ENCODE results near the gene EGFL7.
"Not testable (repeated sequence)": the region's sequence is repeated elsewhere in the genome, so short reads cannot be mapped to it uniquely, and the experiment has no call there.

Gene EGFL7

GRCh38 chr9:136631038-136632000 is 31.4 kb upstream of the EGFL7 start:
- H3K9me3 ChIP-seq (ENCODE audit: control insufficient read depth, low read length), result no peaks in the 10 kb centered on the region
- DNase-seq, result peak; percentile 65 to 70 (median 69)

GRCh38 chr9:136632072-136632471 is 30.6 kb upstream of the EGFL7 start:
- H3K27me3 ChIP-seq (replicated peaks; ENCODE audit: control insufficient read depth, insufficient read depth, low read length, poor library complexity, severe bottlenecking); H3K27ac ChIP-seq (ENCODE audit: insufficient read depth, low read length, poor library complexity, severe bottlenecking); H3K4me3 ChIP-seq (ENCODE audit: insufficient read depth, low read depth, low read length, poor library complexity, severe bottlenecking); H3K36me3 ChIP-seq (ENCODE audit: control insufficient read depth, insufficient read depth, low read length); H3K9me3 ChIP-seq (ENCODE audit: control insufficient read depth, low read length); H3K4me1 ChIP-seq (ENCODE audit: control insufficient read depth, insufficient read depth, low read length, poor library complexity, severe bottlenecking): not testable (repeated sequence)
- DNase-seq, result peak in 2 of 3 donors; percentile 22 to 23

More at GRCh38 chr9:136631038-136632000, 31.4 kb upstream of the EGFL7 start:
- no peaks in the 10 kb centered on the region for H3K4me1 ChIP-seq (ENCODE audit: control insufficient read depth, insufficient read depth, low read length, poor library complexity, severe bottlenecking)
- no peaks in the 10 kb centered on the region for H3K27me3 ChIP-seq (replicated peaks; ENCODE audit: control insufficient read depth, insufficient read depth, low read length, poor library complexity, severe bottlenecking)
- H3K27ac ChIP-seq (ENCODE audit: insufficient read depth, low read length, poor library complexity, severe bottlenecking), result no peak overlapping the region
- H3K36me3 ChIP-seq (ENCODE audit: control insufficient read depth, insufficient read depth, low read length), result no peaks in the 10 kb centered on the region
- H3K4me3 ChIP-seq (ENCODE audit: insufficient read depth, low read depth, low read length, poor library complexity, severe bottlenecking), result no peak overlapping the region

DNA sequence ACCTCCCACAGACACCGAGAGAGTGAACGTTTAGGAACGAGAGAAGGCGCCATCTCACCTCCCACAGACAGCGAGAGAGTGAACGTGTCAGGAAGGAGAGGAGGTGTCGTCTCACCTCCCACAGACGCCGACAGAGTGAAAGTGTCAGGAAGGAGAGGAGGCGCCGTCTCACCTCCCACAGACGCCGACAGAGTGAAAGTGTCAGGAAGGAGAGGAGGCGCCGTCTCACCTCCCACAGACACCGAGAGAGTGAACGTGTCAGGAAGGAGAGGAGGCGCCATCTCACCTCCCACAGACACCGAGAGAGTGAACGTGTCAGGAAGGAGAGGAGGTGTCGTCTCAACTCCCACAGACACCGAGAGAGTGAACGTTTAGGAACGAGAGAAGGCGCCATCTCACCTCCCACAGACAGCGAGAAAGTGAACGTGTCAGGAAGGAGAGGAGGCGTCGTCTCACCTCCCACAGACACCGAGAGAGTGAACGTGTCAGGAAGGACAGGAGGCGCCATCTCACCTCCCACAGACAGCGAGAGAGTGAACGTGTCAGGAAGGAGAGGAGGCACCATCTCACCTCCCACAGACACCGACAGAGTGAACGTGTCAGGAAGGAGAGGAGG is 30.1 kb upstream of the EGFL7 start:
- not testable (repeated sequence) for H3K4me3 ChIP-seq (ENCODE audit: insufficient read depth, low read depth, low read length, poor library complexity, severe bottlenecking); DNase-seq; H3K9me3 ChIP-seq (ENCODE audit: control insufficient read depth, low read length); H3K27ac ChIP-seq (ENCODE audit: insufficient read depth, low read length, poor library complexity, severe bottlenecking); H3K36me3 ChIP-seq (ENCODE audit: control insufficient read depth, insufficient read depth, low read length); H3K27me3 ChIP-seq (replicated peaks; ENCODE audit: control insufficient read depth, insufficient read depth, low read length, poor library complexity, severe bottlenecking); H3K4me1 ChIP-seq (ENCODE audit: control insufficient read depth, insufficient read depth, low read length, poor library complexity, severe bottlenecking)

- H3K4me3 ChIP-seq (ENCODE audit: insufficient read depth, low read depth, low read length, poor library complexity, severe bottlenecking), result no peak overlapping the region
- no peak overlapping the region for H3K27ac ChIP-seq (ENCODE audit: insufficient read depth, low read length, poor library complexity, severe bottlenecking)
- DNase-seq, result no peak
- no peaks in the 10 kb centered on the region for H3K36me3 ChIP-seq (ENCODE audit: control insufficient read depth, insufficient read depth, low read length)
- no peaks in the 10 kb centered on the region for H3K4me1 ChIP-seq (ENCODE audit: control insufficient read depth, insufficient read depth, low read length, poor library complexity, severe bottlenecking)
- no peaks in the 10 kb centered on the region for H3K9me3 ChIP-seq (ENCODE audit: control insufficient read depth, low read length)
- H3K27me3 ChIP-seq (replicated peaks; ENCODE audit: control insufficient read depth, insufficient read depth, low read length, poor library complexity, severe bottlenecking), result no peaks in the 10 kb centered on the region
These were observed 27.8 kb upstream of the EGFL7 start for GRCh38 chr9:136634904-136635303.

DNA sequence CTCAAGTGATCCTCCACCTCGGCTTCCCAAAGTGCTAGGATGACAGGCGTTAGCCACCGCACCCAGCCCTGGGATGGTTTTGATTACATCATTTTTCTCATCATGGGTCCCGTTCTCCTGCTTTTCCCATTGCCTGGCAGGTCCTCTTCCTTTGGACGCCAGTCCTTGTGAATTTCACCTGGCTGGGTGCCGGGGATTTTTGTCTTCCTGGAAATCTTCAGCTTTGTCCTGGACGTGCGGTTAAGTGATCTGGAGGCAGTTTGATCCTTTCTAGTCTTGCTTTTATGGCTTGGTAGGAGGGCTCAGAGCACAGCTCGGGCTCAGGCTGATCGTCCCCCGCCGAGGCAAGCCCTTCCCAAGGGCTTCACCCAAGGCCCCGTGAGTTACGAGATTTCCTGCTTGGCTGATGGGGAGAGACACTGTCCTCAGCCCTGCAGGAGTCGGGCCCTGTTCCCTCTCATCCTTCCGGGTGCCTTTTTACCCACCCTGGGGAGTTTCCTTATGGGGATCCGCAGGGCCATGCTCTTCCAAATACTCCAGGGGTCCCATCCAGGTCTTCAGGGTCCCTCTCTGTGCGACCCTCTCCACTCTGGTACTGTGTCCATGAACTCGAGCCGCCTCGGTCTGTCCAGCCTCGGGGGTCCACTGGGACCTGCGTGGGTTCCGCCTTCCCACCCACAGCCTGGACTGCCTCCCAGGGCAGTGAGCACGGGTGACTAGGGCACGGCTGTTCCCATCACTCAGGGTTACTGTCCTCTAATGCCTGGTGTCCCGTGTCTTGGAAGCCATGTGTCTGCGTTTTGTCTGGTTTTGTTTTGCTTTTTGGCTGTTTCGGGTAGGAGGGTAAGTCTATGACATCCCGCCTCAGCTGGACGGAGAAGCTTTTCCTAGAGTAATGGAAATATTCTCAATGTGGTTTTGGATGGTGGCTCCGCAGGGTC is 22.3 kb upstream of the EGFL7 start:
- Histone ChIP-seq H3K27ac (ENCODE audit: insufficient read depth, low read length, poor library complexity, severe bottlenecking) (no peak overlapping the region), H3K36me3 (ENCODE audit: control insufficient read depth, insufficient read depth, low read length) (no peaks in the 10 kb centered on the region), H3K4me1 (ENCODE audit: control insufficient read depth, insufficient read depth, low read length, poor library complexity, severe bottlenecking) (peaks cover 8% of the 10 kb centered on the region), H3K9me3 (ENCODE audit: control insufficient read depth, low read length) (no peaks in the 10 kb centered on the region), H3K27me3 (replicated peaks; ENCODE audit: control insufficient read depth, insufficient read depth, low read length, poor library complexity, severe bottlenecking) (peaks cover 16% of the 10 kb centered on the region), H3K4me3 (ENCODE audit: insufficient read depth, low read depth, low read length, poor library complexity, severe bottlenecking) (no peak overlapping the region)
- no peak for DNase-seq

DNA sequence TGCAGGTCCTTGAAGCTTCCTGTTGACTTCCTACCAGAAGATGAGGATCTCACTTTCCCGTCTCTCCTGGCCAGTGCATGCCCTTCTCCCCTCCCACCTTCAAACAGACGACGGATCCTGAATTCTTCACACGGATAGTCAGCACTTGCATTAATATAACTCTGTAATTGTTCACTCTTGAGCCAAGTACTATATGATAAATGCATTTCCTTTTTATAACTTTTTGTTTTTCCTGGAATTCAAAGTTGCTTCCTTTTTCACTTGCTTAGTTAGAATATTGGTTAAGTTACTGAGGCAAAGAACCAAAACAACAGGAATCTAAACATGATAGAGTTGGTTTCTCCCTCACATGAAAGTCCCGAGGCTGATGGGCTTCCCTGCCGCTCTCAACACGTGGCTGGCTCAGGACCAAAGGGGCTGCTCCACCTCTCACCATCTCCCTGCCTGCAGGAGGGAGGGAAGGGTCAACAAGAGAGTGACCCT is 20.2 kb upstream of the EGFL7 start:
- no peak overlapping the region for H3K4me3 ChIP-seq (ENCODE audit: insufficient read depth, low read depth, low read length, poor library complexity, severe bottlenecking)
- H3K4me1 ChIP-seq (ENCODE audit: control insufficient read depth, insufficient read depth, low read length, poor library complexity, severe bottlenecking), result peaks cover 8% of the 10 kb centered on the region
- H3K9me3 ChIP-seq (ENCODE audit: control insufficient read depth, low read length), result no peaks in the 10 kb centered on the region
- no peak for DNase-seq
- H3K27me3 ChIP-seq (replicated peaks; ENCODE audit: control insufficient read depth, insufficient read depth, low read length, poor library complexity, severe bottlenecking), result peaks cover 24% of the 10 kb centered on the region
- H3K27ac ChIP-seq (ENCODE audit: insufficient read depth, low read length, poor library complexity, severe bottlenecking), result no peak overlapping the region
- no peaks in the 10 kb centered on the region for H3K36me3 ChIP-seq (ENCODE audit: control insufficient read depth, insufficient read depth, low read length)

GRCh38 chr9:136643596-136644342 is 18.9 kb upstream of the EGFL7 start:
- Histone ChIP-seq H3K4me3 (ENCODE audit: insufficient read depth, low read depth, low read length, poor library complexity, severe bottlenecking) (no peak overlapping the region), H3K4me1 (ENCODE audit: control insufficient read depth, insufficient read depth, low read length, poor library complexity, severe bottlenecking) (peaks cover 8% of the 10 kb centered on the region), H3K36me3 (ENCODE audit: control insufficient read depth, insufficient read depth, low read length) (no peaks in the 10 kb centered on the region), H3K9me3 (ENCODE audit: control insufficient read depth, low read length) (no peaks in the 10 kb centered on the region), H3K27me3 (replicated peaks; ENCODE audit: control insufficient read depth, insufficient read depth, low read length, poor library complexity, severe bottlenecking) (peaks cover 24% of the 10 kb centered on the region), H3K27ac (ENCODE audit: insufficient read depth, low read length, poor library complexity, severe bottlenecking) (no peak overlapping the region)
- no peak for DNase-seq

GRCh38 chr9:136644343-136644592 is 18.4 kb upstream of the EGFL7 start:
- H3K27ac ChIP-seq (ENCODE audit: insufficient read depth, low read length, poor library complexity, severe bottlenecking), result no peak overlapping the region
- no peak overlapping the region for H3K4me3 ChIP-seq (ENCODE audit: insufficient read depth, low read depth, low read length, poor library complexity, severe bottlenecking)
- no peaks in the 10 kb centered on the region for H3K9me3 ChIP-seq (ENCODE audit: control insufficient read depth, low read length)
- peaks cover 24% of the 10 kb centered on the region for H3K27me3 ChIP-seq (replicated peaks; ENCODE audit: control insufficient read depth, insufficient read depth, low read length, poor library complexity, severe bottlenecking)
- no peak for DNase-seq
- H3K36me3 ChIP-seq (ENCODE audit: control insufficient read depth, insufficient read depth, low read length), result no peaks in the 10 kb centered on the region
- peaks cover 8% of the 10 kb centered on the region for H3K4me1 ChIP-seq (ENCODE audit: control insufficient read depth, insufficient read depth, low read length, poor library complexity, severe bottlenecking)

DNA sequence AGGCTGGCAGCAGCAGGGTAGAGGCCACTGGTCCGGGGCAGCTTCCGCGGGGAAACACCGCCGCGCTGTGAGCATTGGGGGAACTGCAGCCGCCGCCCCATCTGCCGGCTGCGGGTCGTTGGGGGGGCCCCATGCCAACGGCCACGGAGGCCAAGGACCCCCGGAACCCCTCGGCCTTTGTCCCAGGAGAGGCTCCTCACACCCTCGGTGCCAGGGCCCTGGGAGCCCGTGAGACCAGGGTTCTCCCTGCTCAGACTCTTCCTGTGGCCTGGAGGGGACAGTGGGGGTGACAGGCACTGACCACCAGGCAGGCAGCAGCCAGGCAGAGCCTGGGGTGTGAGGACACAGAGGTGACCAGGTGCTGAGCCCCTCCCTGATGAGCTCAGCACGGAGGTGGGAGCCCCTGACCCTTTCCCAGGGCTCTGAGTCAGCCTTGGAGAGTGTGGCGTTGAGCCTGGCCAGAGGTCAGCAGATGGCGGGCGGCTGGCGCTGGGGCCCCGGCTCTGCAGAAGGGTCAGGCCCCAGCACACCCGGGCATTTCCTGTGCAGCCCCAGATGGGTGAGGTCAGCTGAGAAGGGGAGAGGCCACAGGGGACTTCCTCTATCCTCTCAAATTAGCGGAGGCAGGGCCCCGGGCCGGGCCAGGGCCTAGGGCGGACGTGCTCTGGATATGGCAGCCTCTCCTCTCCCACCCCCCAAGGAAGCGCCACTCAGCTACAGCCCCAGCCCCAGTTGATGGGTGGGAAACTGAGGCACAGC is 17.9 kb upstream of the EGFL7 start:
- peak; percentile 39 to 54 (median 51) for DNase-seq
- no peaks in the 10 kb centered on the region for H3K36me3 ChIP-seq (ENCODE audit: control insufficient read depth, insufficient read depth, low read length)
- no peak overlapping the region for H3K4me3 ChIP-seq (ENCODE audit: insufficient read depth, low read depth, low read length, poor library complexity, severe bottlenecking)
- peaks cover 8% of the 10 kb centered on the region for H3K4me1 ChIP-seq (ENCODE audit: control insufficient read depth, insufficient read depth, low read length, poor library complexity, severe bottlenecking)
- peaks cover 24% of the 10 kb centered on the region for H3K27me3 ChIP-seq (replicated peaks; ENCODE audit: control insufficient read depth, insufficient read depth, low read length, poor library complexity, severe bottlenecking)
- no peak overlapping the region for H3K27ac ChIP-seq (ENCODE audit: insufficient read depth, low read length, poor library complexity, severe bottlenecking)
- no peaks in the 10 kb centered on the region for H3K9me3 ChIP-seq (ENCODE audit: control insufficient read depth, low read length)

All from effector memory CD4-positive, alpha-beta T cell (primary cell).